A673 (cell line): ENCODE results near the gene DROSHA. TPM values are rescaled to one million over a fixed set of nuclear protein-coding genes. Genes with fewer than 3 reads are reported as not detected.

Experiments used
- BruUV-seq: library from RNA; stranded (reverse); fragments of 400-500 nt; replicated peaks from 2 replicates; lab custom pipeline; 2021; lab: Mats Ljungman, UMichigan
- CTCF ChIA-PET: fragments of 300-600 bp; sonication (Branson Sonifier 250); formaldehyde crosslinking; loops from one replicate; lab custom pipeline; 2022; ENCODE audit warnings: antibody characterized with exemption; lab: Charles Lee
- POLR2A ChIA-PET: fragments of 300-600 bp; sonication (Branson Sonifier 250); formaldehyde crosslinking; loops from one replicate; lab custom pipeline; 2022; ENCODE audit warnings: antibody characterized with exemption; ENCODE audit not compliant: low non-redundant PET; lab: Charles Lee
- DNase-seq: peaks from one replicate; pipeline ENCODE4 v3.0.0-alpha.2; 2015; ENCODE audit warnings: low spot score
- H3K27ac ChIP-seq: fragments of 200-600 bp; sonication (generic); 2 replicates; pipeline ENCODE4 v1.5.1; 2016; ENCODE audit warnings: mixed run types, low read depth, mild to moderate bottlenecking, mixed read lengths, antibody characterized with exemption, low read length; ENCODE audit not compliant: poor library complexity, severe bottlenecking
- H3K27me3 ChIP-seq: fragments of 200-600 bp; sonication (generic); replicated peaks from 2 replicates; pipeline ENCODE4 v1.6.1; 2017; ENCODE audit warnings: mixed run types, low read depth, mild to moderate bottlenecking, mixed read lengths, antibody characterized with exemption, low read length; ENCODE audit not compliant: insufficient read depth, poor library complexity
- H3K36me3 ChIP-seq: fragments of 200-600 bp; sonication (generic); 2 replicates; pipeline ENCODE4 v1.6.1; 2016; ENCODE audit warnings: mixed run types, mild to moderate bottlenecking, mixed read lengths, antibody characterized with exemption, low read length; ENCODE audit not compliant: insufficient read depth, poor library complexity, severe bottlenecking
- H3K4me1 ChIP-seq: fragments of 200-600 bp; sonication (generic); 2 replicates; pipeline ENCODE4 v1.6.1; 2017; ENCODE audit warnings: mixed run types, mild to moderate bottlenecking, mixed read lengths, antibody characterized with exemption, low read length; ENCODE audit not compliant: insufficient read depth, poor library complexity, severe bottlenecking
- H3K4me3 ChIP-seq: fragments of 200-600 bp; sonication (generic); 2 replicates; pipeline ENCODE4 v1.5.1; 2016; ENCODE audit warnings: low read depth, mixed run types, mild to moderate bottlenecking, mixed read lengths, low read length; ENCODE audit not compliant: poor library complexity, severe bottlenecking
- H3K9me3 ChIP-seq: fragments of 200-600 bp; sonication (generic); 2 replicates; pipeline ENCODE4 v1.6.1; 2016; ENCODE audit warnings: mixed run types, low read depth, mild to moderate bottlenecking, mixed read lengths, antibody characterized with exemption, low read length; ENCODE audit not compliant: poor library complexity, severe bottlenecking
- CTCF ChIP-seq: fragments of 300-800, 200-600 bp; sonication (generic); conservative IDR thresholded peaks from 2 replicates; pipeline ENCODE4 v1.5.1; 2017; ENCODE audit warnings: low read depth, mild to moderate bottlenecking, antibody characterized with exemption, low read length, moderate library complexity, mixed read lengths
- EZH2 ChIP-seq: fragments of 200-600 bp; sonication (generic); IDR thresholded peaks from 2 replicates; pipeline ENCODE4 v1.6.1; 2017; ENCODE audit warnings: borderline replicate concordance, low read depth, mild to moderate bottlenecking, mixed read lengths, antibody characterized with exemption, low read length; ENCODE audit not compliant: poor library complexity, severe bottlenecking
- intact Hi-C: fragments of 100-400 bp; cut with micrococcal nuclease; formaldehyde crosslinking; loops from one replicate; pipeline ENCODE4 v1.10.0; 2022; ENCODE audit not compliant: unreplicated experiment
- total RNA-seq: library from RNA; stranded (reverse); gene quantifications from 2 replicates; pipeline ENCODE4 v1.2.3, GENCODE V29; 2021

Gene DROSHA
- total RNA-seq, 1 experiment from 2014 or later: 143 TPM

GRCh38 chr5:31476738-31477141 lies 55.2 kb downstream of the DROSHA start:
- Histone ChIP-seq H3K4me3 (no peak overlapping the region), H3K27ac (no peak overlapping the region), H3K36me3 (peaks cover 6% of the 10 kb centered on the region), H3K27me3 (no peaks in the 10 kb centered on the region), H3K9me3 (no peaks in the 10 kb centered on the region), H3K4me1 (peaks cover 7% of the 10 kb centered on the region)
- no peak for DNase-seq
- BruUV-seq: no TSS peak
- TF ChIP-seq EZH2: no peak
- no peak for TF ChIP-seq CTCF
- CTCF ChIA-PET: no interaction called here
- intact Hi-C loops: no loop called here
- POLR2A ChIA-PET: no interaction called here

- ChIA-PET POLR2A (no interaction called here), CTCF (no interaction called here)
- no peaks in the 10 kb centered on the region for H3K9me3 ChIP-seq
- no peak for TF ChIP-seq CTCF
- TF ChIP-seq EZH2: no peak
- H3K36me3 ChIP-seq: peaks cover 13% of the 10 kb centered on the region
- intact Hi-C loops: no loop called here
- peak; percentile 10 for DNase-seq
- H3K27ac ChIP-seq: no peak overlapping the region
- H3K27me3 ChIP-seq: no peaks in the 10 kb centered on the region
- BruUV-seq: no TSS peak
- no peak overlapping the region for H3K4me3 ChIP-seq
- H3K4me1 ChIP-seq: peaks cover 36% of the 10 kb centered on the region
These were observed 60.0 kb downstream of the DROSHA start for GRCh38 chr5:31471916-31472315.

- Histone ChIP-seq H3K4me3 (no peak overlapping the region), H3K9me3 (no peaks in the 10 kb centered on the region), H3K27ac (peak overlapping the region; percentile 67), H3K4me1 (peaks cover 36% of the 10 kb centered on the region), H3K27me3 (no peaks in the 10 kb centered on the region), H3K36me3 (peaks cover 22% of the 10 kb centered on the region)
- POLR2A ChIA-PET: no interaction called here
- no peak for DNase-seq
- intact Hi-C loops: no loop called here
- CTCF ChIA-PET: no interaction called here
- TF ChIP-seq CTCF (no peak), EZH2 (no peak)
- no TSS peak for BruUV-seq
These were observed 60.9 kb downstream of the DROSHA start for GRCh38 chr5:31471040-31471439.
